Mucosa of descending colon (tissue), 3 donors: Measurements from ENCODE around the gene TTYH3. TPM values are rescaled to one million over a fixed set of nuclear protein-coding genes. Genes with fewer than 3 reads are reported as not detected.

ENCODE experiments used
- ATAC-seq: fragments of 200-7000 bp; cut with Tn5 transposase; one replicate; pipeline ENCODE4 v1.9.1; 2020; ENCODE audit warnings: mild to moderate bottlenecking, moderate library complexity
- DNase-seq, 3 donors: peaks; one replicate each; pipeline ENCODE4 v3.0.0-alpha.2; 2020
- H3K36me3 ChIP-seq: fragments of 200-600 bp; one replicate; pipeline ENCODE4 v1.8.0; 2021; ENCODE audit warnings: low read depth, mild to moderate bottlenecking
- H3K4me1 ChIP-seq: fragments of 200-600 bp; one replicate; pipeline ENCODE4 v1.8.0; 2021; ENCODE audit warnings: low read depth, mild to moderate bottlenecking
- H3K4me3 ChIP-seq: fragments of 200-600 bp; one replicate; pipeline ENCODE4 v1.8.0; 2021; ENCODE audit warnings: mild to moderate bottlenecking
- H3K9me3 ChIP-seq: fragments of 200-600 bp; one replicate; pipeline ENCODE4 v1.8.0; 2021; ENCODE audit warnings: mild to moderate bottlenecking
- CTCF ChIP-seq: fragments of 200-600 bp; IDR thresholded peaks from one replicate; pipeline ENCODE4 v1.8.0; 2022; ENCODE audit warnings: antibody characterized with exemption, mild to moderate bottlenecking
- intact Hi-C, 2 donors: fragments of 100-400 bp; cut with DNase I in 1 of 2; cut with micrococcal nuclease in 1 of 2; formaldehyde crosslinking; loops; one replicate each; pipeline versions ENCODE4 v1.11.0 to v1.11.1; 2022; cut with DNase I, micrococcal nuclease
- total RNA-seq, 3 donors: library from RNA; stranded (reverse); fragmentation: NEBNext Ultra II Directional in 2 of 3; extraction: Animal tissue kit (Norgen Biotek cat#: 25700) in 2 of 3; gene quantifications; one replicate each; pipeline versions ENCODE4 v1.2.1 to v1.2.4, GENCODE V29; 2021 to 2023
- donor health status: DM: no; HTN: no; CAD: no; lungs with moderate emphysema.
- donor health status: DM: no; HTN: no; CAD: no.
- donor health status: DM: no; HTN: yes; CAD: no.

TTYH3 gene
- total RNA-seq, 3 donors from 2014 or later = 23.4 to 63.7 (median 32.1) TPM

- DNase-seq (peak in 1 of 3 donors; percentile 44), ATAC-seq (no peak)
- no peak overlapping the region for H3K4me3 ChIP-seq
- H3K9me3 ChIP-seq = no peaks in the 10 kb centered on the region
- no peaks in the 10 kb centered on the region for H3K36me3 ChIP-seq
- intact Hi-C loops = no loop called here
- TF ChIP-seq CTCF = no peak
- H3K4me1 ChIP-seq = no peaks in the 10 kb centered on the region
These were observed 28.0 kb downstream of the TTYH3 start for GRCh38 chr7:2659556-2660358.

GRCh38 chr7:2660359-2661095, 28.7 kb downstream of the TTYH3 start:
- TF ChIP-seq CTCF = no peak
- no peaks in the 10 kb centered on the region for H3K4me1 ChIP-seq
- no peak overlapping the region for H3K4me3 ChIP-seq
- no peaks in the 10 kb centered on the region for H3K9me3 ChIP-seq
- intact Hi-C loops = no loop called here
- DNase-seq (peak in 1 of 3 donors; percentile 42), ATAC-seq (no peak)
- H3K36me3 ChIP-seq = no peaks in the 10 kb centered on the region

GRCh38 chr7:2661096-2661449, 29.3 kb downstream of the TTYH3 start:
- no peak overlapping the region for H3K4me3 ChIP-seq
- intact Hi-C loops = no loop called here

GRCh38 chr7:2661602-2662272, 30.0 kb downstream of the TTYH3 start:
- ATAC-seq (peak; percentile 40), DNase-seq (peak in 2 of 3 donors; percentile 31 to 65)
- no peaks in the 10 kb centered on the region for H3K36me3 ChIP-seq
- no peak for TF ChIP-seq CTCF
- intact Hi-C loops = no loop called here
- peaks cover 10% of the 10 kb centered on the region for H3K4me1 ChIP-seq
- H3K4me3 ChIP-seq = no peak overlapping the region
- H3K9me3 ChIP-seq = no peaks in the 10 kb centered on the region

More at GRCh38 chr7:2661096-2661449, 29.3 kb downstream of the TTYH3 start:
- TF ChIP-seq CTCF = no peak
- ATAC-seq (no peak), DNase-seq (no peak)
- no peaks in the 10 kb centered on the region for H3K9me3 ChIP-seq
- H3K36me3 ChIP-seq = no peaks in the 10 kb centered on the region
- H3K4me1 ChIP-seq = peaks cover 5% of the 10 kb centered on the region

GRCh38 chr7:2662273-2663120, 30.7 kb downstream of the TTYH3 start:
- no peak for ATAC-seq
- Histone ChIP-seq H3K9me3 (no peaks in the 10 kb centered on the region), H3K36me3 (no peaks in the 10 kb centered on the region), H3K4me3 (no peak overlapping the region), H3K4me1 (peaks cover 16% of the 10 kb centered on the region)
- no peak for TF ChIP-seq CTCF
- DNase-seq = peak in 1 of 3 donors; percentile 39
- intact Hi-C loops = no loop called here
